ENCODE results near the gene PHF21A.

The PHF21A gene

GRCh38 chr11:45896422-45896984 lies 224.8 kb downstream of the PHF21A start:
- no peak overlapping the region for H3K27ac ChIP-seq
- no peak for TF ChIP-seq Cebpa-rat (IDR thresholded peaks at IDR 0.05)
- H3K27me3 ChIP-seq, result peaks cover 39% of the 10 kb centered on the region
- H3K9me3 ChIP-seq, result no peaks in the 10 kb centered on the region
- no peak overlapping the region for H3K4me2 ChIP-seq
- H3K4me1 ChIP-seq, result peaks cover 16% of the 10 kb centered on the region
- no peak overlapping the region for H3K9ac ChIP-seq
- H4K20me1 ChIP-seq, result peaks cover 49% of the 10 kb centered on the region
- no peak overlapping the region for H3K4me3 ChIP-seq
- no peaks in the 10 kb centered on the region for H3K36me3 ChIP-seq

GRCh38 chr11:45895553-45896259 lies 225.5 kb downstream of the PHF21A start:
- Histone ChIP-seq H3K9ac (no peak overlapping the region), H3K27ac (no peak overlapping the region)

GRCh38 chr11:45894555-45895247 lies 226.6 kb downstream of the PHF21A start:
- Histone ChIP-seq H3K9me3 (no peaks in the 10 kb centered on the region), H3K4me2 (no peak overlapping the region), H3K36me3 (no peaks in the 10 kb centered on the region), H3K9ac (no peak overlapping the region), H3K27me3 (peaks cover 24% of the 10 kb centered on the region), H3K4me3 (no peak overlapping the region), H4K20me1 (peaks cover 36% of the 10 kb centered on the region), H3K27ac (no peak overlapping the region), H3K4me1 (peaks cover 9% of the 10 kb centered on the region)
- TF ChIP-seq Cebpa-rat (IDR thresholded peaks at IDR 0.05), result no peak

More at GRCh38 chr11:45895553-45896259, 225.5 kb downstream of the PHF21A start:
- Histone ChIP-seq H3K27me3 (peaks cover 31% of the 10 kb centered on the region), H3K4me3 (no peak overlapping the region), H3K4me1 (peaks cover 14% of the 10 kb centered on the region), H3K9me3 (no peaks in the 10 kb centered on the region), H3K36me3 (no peaks in the 10 kb centered on the region), H3K4me2 (no peak overlapping the region), H4K20me1 (peaks cover 41% of the 10 kb centered on the region)
- TF ChIP-seq Cebpa-rat (IDR thresholded peaks at IDR 0.05), result no peak

GRCh38 chr11:45892856-45893255 lies 228.4 kb downstream of the PHF21A start:
- peaks cover 8% of the 10 kb centered on the region; the same call in 1 of the 2 replicates for H3K27me3 ChIP-seq
- H3K4me3 ChIP-seq, result no peak overlapping the region
- no peak overlapping the region for H3K27ac ChIP-seq
- H3K9ac ChIP-seq, result no peak overlapping the region
- H3K4me2 ChIP-seq, result no peak overlapping the region
- H3K9me3 ChIP-seq, result no peaks in the 10 kb centered on the region
- H4K20me1 ChIP-seq, result peaks cover 24% of the 10 kb centered on the region
- TF ChIP-seq Cebpa-rat (IDR thresholded peaks at IDR 0.05), result no peak
- no peaks in the 10 kb centered on the region for H3K36me3 ChIP-seq
- H3K4me1 ChIP-seq, result no peaks in the 10 kb centered on the region

GRCh38 chr11:45890886-45891550 lies 230.2 kb downstream of the PHF21A start:
- Histone ChIP-seq H3K4me1 (peaks cover 2% of the 10 kb centered on the region; the same call in 1 of the 2 replicates), H3K27me3 (no peaks in the 10 kb centered on the region; the same call in 1 of the 2 replicates), H3K4me3 (no peak overlapping the region), H4K20me1 (peaks cover 25% of the 10 kb centered on the region), H3K9me3 (no peaks in the 10 kb centered on the region), H3K27ac (no peak overlapping the region), H3K9ac (no peak overlapping the region), H3K4me2 (no peak overlapping the region), H3K36me3 (no peaks in the 10 kb centered on the region)
- TF ChIP-seq Cebpa-rat (IDR thresholded peaks at IDR 0.05), result no peak

- no peak overlapping the region for H3K4me2 ChIP-seq
- no peak overlapping the region for H3K9ac ChIP-seq
- TF ChIP-seq Cebpa-rat (IDR thresholded peaks at IDR 0.05), result no peak
- no peak overlapping the region for H3K4me3 ChIP-seq
- H4K20me1 ChIP-seq, result peaks cover 28% of the 10 kb centered on the region
- H3K27me3 ChIP-seq, result no peaks in the 10 kb centered on the region; the same call in 1 of the 2 replicates
- H3K27ac ChIP-seq, result no peak overlapping the region
- H3K36me3 ChIP-seq, result no peaks in the 10 kb centered on the region
- peaks cover 9% of the 10 kb centered on the region for H3K4me1 ChIP-seq
- no peaks in the 10 kb centered on the region for H3K9me3 ChIP-seq
Measured at GRCh38 chr11:45889966-45890365, 231.3 kb downstream of the PHF21A start.

GRCh38 chr11:45889555-45889954 lies 231.7 kb downstream of the PHF21A start:
- Histone ChIP-seq H4K20me1 (peaks cover 32% of the 10 kb centered on the region), H3K36me3 (no peaks in the 10 kb centered on the region), H3K4me3 (no peak overlapping the region), H3K4me2 (no peak overlapping the region), H3K9me3 (no peaks in the 10 kb centered on the region), H3K27ac (no peak overlapping the region), H3K4me1 (peaks cover 10% of the 10 kb centered on the region), H3K27me3 (no peaks in the 10 kb centered on the region; the same call in 1 of the 2 replicates), H3K9ac (no peak overlapping the region)
- no peak for TF ChIP-seq Cebpa-rat (IDR thresholded peaks at IDR 0.05)

GRCh38 chr11:45887587-45887986 lies 233.7 kb downstream of the PHF21A start:
- Histone ChIP-seq H3K36me3 (peaks cover 4% of the 10 kb centered on the region; the same call in 1 of the 2 replicates), H3K4me3 (no peak overlapping the region), H3K4me1 (peaks cover 10% of the 10 kb centered on the region), H3K4me2 (no peak overlapping the region), H3K9ac (no peak overlapping the region), H4K20me1 (peaks cover 52% of the 10 kb centered on the region), H3K27ac (no peak overlapping the region), H3K27me3 (no peaks in the 10 kb centered on the region; the same call in 1 of the 2 replicates), H3K9me3 (no peaks in the 10 kb centered on the region)
- TF ChIP-seq Cebpa-rat (IDR thresholded peaks at IDR 0.05), result no peak

- H3K36me3 ChIP-seq, result peaks cover 10% of the 10 kb centered on the region
- no peak overlapping the region for H3K4me2 ChIP-seq
- H3K9me3 ChIP-seq, result no peaks in the 10 kb centered on the region
- peaks cover 58% of the 10 kb centered on the region for H4K20me1 ChIP-seq
- H3K9ac ChIP-seq, result no peak overlapping the region
- peaks cover 10% of the 10 kb centered on the region for H3K4me1 ChIP-seq
- no peak overlapping the region for H3K27ac ChIP-seq
- H3K27me3 ChIP-seq, result no peaks in the 10 kb centered on the region; the same call in 1 of the 2 replicates
- TF ChIP-seq Cebpa-rat (IDR thresholded peaks at IDR 0.05), result no peak
- H3K4me3 ChIP-seq, result no peak overlapping the region
Measured at GRCh38 chr11:45886816-45887520, 234.3 kb downstream of the PHF21A start.

Measured in BLaER1 (cell line).